H9 (cell line): ENCODE measurements around the gene UTF1. TPM values are rescaled to one million over a fixed set of nuclear protein-coding genes. Genes with fewer than 3 reads are reported as not detected.

ENCODE experiments used
- DNase-seq: peaks from one replicate; pipeline ENCODE4 v3.0.0-alpha.2; 2017
- H2AFZ ChIP-seq: one replicate; pipeline ENCODE4 v1.6.1; 2013; ENCODE audit warnings: mild to moderate bottlenecking, low read length, control low read depth, moderate library complexity
- H2AK5ac ChIP-seq: 2 replicates; pipeline ENCODE4 v1.6.1; 2013; ENCODE audit warnings: low read length, control low read depth, mixed read lengths; ENCODE audit not compliant: insufficient read length
- H2BK120ac ChIP-seq: one replicate; pipeline ENCODE4 v1.6.1; 2013; ENCODE audit warnings: low read depth, mild to moderate bottlenecking, low read length, control low read depth, inconsistent platforms; ENCODE audit not compliant: poor library complexity, severe bottlenecking
- H2BK12ac ChIP-seq: 2 replicates; pipeline ENCODE4 v1.6.1; 2013; ENCODE audit warnings: low read length, control low read depth, mixed read lengths, low read depth; ENCODE audit not compliant: insufficient read length
- H2BK15ac ChIP-seq: 2 replicates; pipeline ENCODE4 v1.6.1; 2013; ENCODE audit warnings: low read depth, low read length, control low read depth
- H2BK20ac ChIP-seq: one replicate; pipeline ENCODE4 v1.6.1; 2013; ENCODE audit warnings: low read depth, mild to moderate bottlenecking, low read length, control low read depth, inconsistent platforms; ENCODE audit not compliant: poor library complexity, severe bottlenecking
- H2BK5ac ChIP-seq: 2 replicates; pipeline ENCODE4 v1.6.1; 2013; ENCODE audit warnings: low read length, control low read depth, mixed read lengths; ENCODE audit not compliant: insufficient read length
- H3K14ac ChIP-seq: 2 replicates; pipeline ENCODE4 v1.6.1; 2013; ENCODE audit warnings: low read length, control low read depth; ENCODE audit not compliant: insufficient read depth
- H3K18ac ChIP-seq: 2 replicates; pipeline ENCODE4 v1.6.1; 2013; ENCODE audit warnings: low read depth, mild to moderate bottlenecking, mixed read lengths, low read length, control low read depth; ENCODE audit not compliant: insufficient read length
- H3K23ac ChIP-seq: 2 replicates; pipeline ENCODE4 v1.6.1; 2013; ENCODE audit warnings: low read length, control low read depth, mixed read lengths, low read depth; ENCODE audit not compliant: insufficient read length
- H3K23me2 ChIP-seq: 2 replicates; pipeline ENCODE4 v1.6.1; 2013; ENCODE audit warnings: low read depth, mild to moderate bottlenecking, mixed read lengths, low read length, control low read depth; ENCODE audit not compliant: insufficient read length, poor library complexity, severe bottlenecking
- H3K27ac ChIP-seq: 2 replicates; pipeline ENCODE4 v1.5.1; 2013; ENCODE audit warnings: low read length, control low read depth, mixed read lengths, low read depth; ENCODE audit not compliant: insufficient read length
- H3K27me3 ChIP-seq: 2 replicates; pipeline ENCODE4 v1.6.1; 2013; ENCODE audit warnings: low read length, control low read depth, inconsistent platforms; ENCODE audit not compliant: insufficient read depth
- H3K4ac ChIP-seq: 2 replicates; pipeline ENCODE4 v1.6.1; 2013; ENCODE audit warnings: low read depth, mild to moderate bottlenecking, control low read depth, inconsistent platforms, low read length, moderate library complexity
- H3K4me1 ChIP-seq: 2 replicates; pipeline ENCODE4 v1.6.1; 2013; ENCODE audit warnings: low read length, control low read depth, inconsistent platforms; ENCODE audit not compliant: insufficient read depth
- H3K4me2 ChIP-seq: 2 replicates; pipeline ENCODE4 v1.6.1; 2013; ENCODE audit warnings: low read length, control low read depth, mixed read lengths; ENCODE audit not compliant: insufficient read length, insufficient read depth
- H3K56ac ChIP-seq: 2 replicates; pipeline ENCODE4 v1.6.1; 2013; ENCODE audit warnings: low read depth, mild to moderate bottlenecking, mixed read lengths, low read length, control low read depth; ENCODE audit not compliant: insufficient read length
- H3K79me1 ChIP-seq: 2 replicates; pipeline ENCODE4 v1.6.1; 2013; ENCODE audit warnings: low read depth, mild to moderate bottlenecking, moderate library complexity, low read length, control low read depth, inconsistent platforms; ENCODE audit not compliant: insufficient read depth, poor library complexity, severe bottlenecking
- H3K79me2 ChIP-seq: 2 replicates; pipeline ENCODE4 v1.6.1; 2013; ENCODE audit warnings: low read length, control low read depth, inconsistent platforms; ENCODE audit not compliant: insufficient read depth
- H3K9ac ChIP-seq: 2 replicates; pipeline ENCODE4 v1.6.1; 2013; ENCODE audit warnings: low read length, control low read depth, mixed read lengths; ENCODE audit not compliant: insufficient read length; ENCODE audit errors: extremely low read depth
- H3K9me3 ChIP-seq: one replicate; pipeline ENCODE4 v1.6.1; 2013; ENCODE audit warnings: low read depth, low read length, inconsistent platforms; ENCODE audit not compliant: control insufficient read depth
- H3T11ph ChIP-seq: one replicate; pipeline ENCODE4 v1.6.1; 2013; ENCODE audit warnings: mild to moderate bottlenecking, low read length, control low read depth, inconsistent platforms
- H4K20me1 ChIP-seq: one replicate; pipeline ENCODE4 v1.6.1; 2013; ENCODE audit not compliant: control insufficient read depth, insufficient read length, insufficient read depth
- H4K5ac ChIP-seq: 2 replicates; pipeline ENCODE4 v1.6.1; 2013; ENCODE audit warnings: low read depth, mild to moderate bottlenecking, mixed read lengths, low read length, control low read depth; ENCODE audit not compliant: insufficient read length
- H4K8ac ChIP-seq: replicated peaks from 2 replicates; pipeline ENCODE4 v1.6.1; 2013; ENCODE audit warnings: low read length, control low read depth, mixed read lengths, low read depth; ENCODE audit not compliant: insufficient read length
- H4K91ac ChIP-seq: 2 replicates; pipeline ENCODE4 v1.6.1; 2013; ENCODE audit warnings: low read depth, mild to moderate bottlenecking, moderate library complexity, mixed read lengths, low read length, control low read depth; ENCODE audit not compliant: insufficient read length
- H3K27ac Mint-ChIP-seq, 3 experiments: 2 replicates in 2 of 3; 3 replicates in 1 of 3; pipeline ENCODE4 v1.8.0; 2020 to 2021; ENCODE audit warnings: mixed read lengths in 3 of 3, mild to moderate bottlenecking in 1 of 3, moderate library complexity in 1 of 3
- H3K27me3 Mint-ChIP-seq: 2 replicates; pipeline ENCODE4 v1.8.0; 2021; ENCODE audit warnings: low read depth, mild to moderate bottlenecking, moderate library complexity, mixed read lengths
- H3K36me3 Mint-ChIP-seq, 3 experiments: 2 replicates in 2 of 3; 3 replicates in 1 of 3; pipeline ENCODE4 v1.8.0; 2020 to 2021; ENCODE audit warnings: low read depth in 3 of 3, mixed read lengths in 3 of 3; ENCODE audit not compliant: insufficient read depth in 1 of 3
- H3K4me1 Mint-ChIP-seq, 2 experiments: 2 replicates each; pipeline ENCODE4 v1.8.0; 2020; ENCODE audit warnings: mixed read lengths in 2 of 2
- H3K4me3 Mint-ChIP-seq, 2 experiments: 2 replicates in 1 of 2; 3 replicates in 1 of 2; pipeline ENCODE4 v1.8.0; 2020 to 2021; ENCODE audit warnings: mild to moderate bottlenecking in 2 of 2, mixed read lengths in 2 of 2, moderate library complexity in 1 of 2
- H3K9me3 Mint-ChIP-seq, 2 experiments: 2 replicates in 1 of 2; 3 replicates in 1 of 2; pipeline ENCODE4 v1.8.0; 2020; ENCODE audit warnings: mild to moderate bottlenecking in 2 of 2, mixed read lengths in 2 of 2, moderate library complexity in 1 of 2
- WGBS: extraction: QIAGEN DNeasy Blood & Tissue Kit; methylation state at CpG from one replicate; pipeline ENCODE4 v1.1.7; 2013; ENCODE audit warnings: missing lambda C conversion rate, low lambda C conversion rate, mixed read lengths; ENCODE audit not compliant: insufficient read length; ENCODE audit errors: extremely low coverage; 5-methylcytosine and 5-hydroxymethylcytosine counted together
- total RNA-seq: library from RNA; stranded (reverse); gene quantifications from 2 replicates; pipeline ENCODE4 v1.2.1, GENCODE V29; 2021
- TF ChIP-seq, protein P1 (sequence below): fragments of 200-600 bp; sonication (generic); conservative IDR thresholded peaks from 3 replicates; pipeline ENCODE4 v1.8.0; 2021; ENCODE audit warnings: antibody characterized with exemption, mild to moderate bottlenecking

The UTF1 gene
- total RNA-seq, 1 experiment from 2014 or later: 31.5 TPM

GRCh38 chr10:133273534-133274143 lies 43.6 kb downstream of the UTF1 start:
- no peak for DNase-seq
- H3K4me2 ChIP-seq: no peak overlapping the region
- Mint-ChIP-seq H3K4me3 (no peak overlapping the region), H3K36me3 (no peaks in the 10 kb centered on the region), H3K27me3 (peaks cover 11% of the 10 kb centered on the region), H3K4me1 (peaks cover 3 to 7% of the 10 kb centered on the region in 2 experiments; a peak in 3 of 4 replicates), H3K9me3 (no peaks in the 10 kb centered on the region), H3K27ac (no peak overlapping the region)
- H3K27me3 ChIP-seq: no peaks in the 10 kb centered on the region; the same call in 1 of the 2 replicates
- no peak overlapping the region for H4K8ac ChIP-seq
- no peak overlapping the region for H2BK15ac ChIP-seq
- H4K5ac ChIP-seq: no peak overlapping the region
- H2BK20ac ChIP-seq: no peak overlapping the region
- no peaks in the 10 kb centered on the region for H3K9me3 ChIP-seq
- H3K9ac ChIP-seq: no peak overlapping the region
- TF ChIP-seq, protein P1, sequence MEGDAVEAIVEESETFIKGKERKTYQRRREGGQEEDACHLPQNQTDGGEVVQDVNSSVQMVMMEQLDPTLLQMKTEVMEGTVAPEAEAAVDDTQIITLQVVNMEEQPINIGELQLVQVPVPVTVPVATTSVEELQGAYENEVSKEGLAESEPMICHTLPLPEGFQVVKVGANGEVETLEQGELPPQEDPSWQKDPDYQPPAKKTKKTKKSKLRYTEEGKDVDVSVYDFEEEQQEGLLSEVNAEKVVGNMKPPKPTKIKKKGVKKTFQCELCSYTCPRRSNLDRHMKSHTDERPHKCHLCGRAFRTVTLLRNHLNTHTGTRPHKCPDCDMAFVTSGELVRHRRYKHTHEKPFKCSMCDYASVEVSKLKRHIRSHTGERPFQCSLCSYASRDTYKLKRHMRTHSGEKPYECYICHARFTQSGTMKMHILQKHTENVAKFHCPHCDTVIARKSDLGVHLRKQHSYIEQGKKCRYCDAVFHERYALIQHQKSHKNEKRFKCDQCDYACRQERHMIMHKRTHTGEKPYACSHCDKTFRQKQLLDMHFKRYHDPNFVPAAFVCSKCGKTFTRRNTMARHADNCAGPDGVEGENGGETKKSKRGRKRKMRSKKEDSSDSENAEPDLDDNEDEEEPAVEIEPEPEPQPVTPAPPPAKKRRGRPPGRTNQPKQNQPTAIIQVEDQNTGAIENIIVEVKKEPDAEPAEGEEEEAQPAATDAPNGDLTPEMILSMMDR: no peak
- no peak overlapping the region for H4K91ac ChIP-seq
- H3K56ac ChIP-seq: no peak overlapping the region
- no peaks in the 10 kb centered on the region for H4K20me1 ChIP-seq
- H3K4ac ChIP-seq: no peak overlapping the region
- no peak overlapping the region for H2BK5ac ChIP-seq
- H3K4me1 ChIP-seq: no peaks in the 10 kb centered on the region
- H3K23me2 ChIP-seq: peaks cover 7% of the 10 kb centered on the region
- no CpG with 5 or more reads among the region's 28 CpGs for WGBS
- H3K18ac ChIP-seq: no peak overlapping the region
- no peak overlapping the region for H3T11ph ChIP-seq
- H3K79me2 ChIP-seq: no peaks in the 10 kb centered on the region
- no peak overlapping the region for H3K23ac ChIP-seq
- H2BK120ac ChIP-seq: no peak overlapping the region
- H3K14ac ChIP-seq: no peak overlapping the region
- H2AK5ac ChIP-seq: no peak overlapping the region
- no peaks in the 10 kb centered on the region for H3K79me1 ChIP-seq
- no peak overlapping the region for H3K27ac ChIP-seq
- H2BK12ac ChIP-seq: no peak overlapping the region
- no peak overlapping the region for H2AFZ ChIP-seq
